Fibroblast of the aortic adventitia (primary cell): ENCODE measurements around the gene BFAR. TPM values are rescaled to one million over a fixed set of nuclear protein-coding genes. Genes with fewer than 3 reads are reported as not detected.
A peak's percentile ranks its signal among the peaks of the same experiment; 100 is the strongest.
"Not testable (repeated sequence)": the region's sequence is repeated elsewhere in the genome, so short reads cannot be mapped to it uniquely, and the experiment has no call there.

Experiments used
- DNase-seq: peaks from one replicate; pipeline ENCODE4 v3.0.0-alpha.2; 2010; ENCODE audit warnings: low read depth
- H3K4me3 ChIP-seq: 2 replicates; pipeline ENCODE4 v1.5.1; 2011; ENCODE audit warnings: low read depth, mild to moderate bottlenecking, control low read depth, low read length, moderate library complexity
- total RNA-seq: library from RNA; depleted of rRNA; stranded (reverse); fragments of >200 nt; gene quantifications from 2 replicates; pipeline ENCODE4 v1.2.3, GENCODE V29; 2012; ENCODE audit warnings: low replicate concordance
- TF ChIP-seq, protein P1 (sequence below): IDR thresholded peaks from 2 replicates; pipeline ENCODE4 v1.5.1; 2011; ENCODE audit warnings: mild to moderate bottlenecking, low read length, control low read depth, inconsistent platforms; ENCODE audit not compliant: insufficient read depth

BFAR gene
- total RNA-seq, 1 donor: 78.4 TPM

DNA sequence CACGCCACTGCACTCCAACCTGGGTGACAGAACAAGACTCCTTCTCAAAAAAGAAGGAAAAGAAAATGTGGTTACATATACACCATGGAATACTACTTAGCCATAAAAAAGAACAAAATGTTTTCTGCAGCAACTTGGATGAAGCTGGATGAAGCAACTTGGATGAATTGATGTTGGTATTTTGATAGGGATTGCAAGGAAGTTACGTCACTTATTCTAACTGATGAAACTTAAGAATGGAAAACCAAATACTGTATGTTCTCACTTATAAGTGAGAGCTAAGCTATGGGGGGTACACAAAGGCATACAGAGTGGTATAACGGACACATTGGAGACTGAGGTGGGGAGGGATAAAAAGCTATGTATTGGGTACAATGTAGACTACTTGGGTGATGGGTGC lies 43.9 kb downstream of the BFAR start:
- no peak overlapping the region for H3K4me3 ChIP-seq
- TF ChIP-seq, protein P1, sequence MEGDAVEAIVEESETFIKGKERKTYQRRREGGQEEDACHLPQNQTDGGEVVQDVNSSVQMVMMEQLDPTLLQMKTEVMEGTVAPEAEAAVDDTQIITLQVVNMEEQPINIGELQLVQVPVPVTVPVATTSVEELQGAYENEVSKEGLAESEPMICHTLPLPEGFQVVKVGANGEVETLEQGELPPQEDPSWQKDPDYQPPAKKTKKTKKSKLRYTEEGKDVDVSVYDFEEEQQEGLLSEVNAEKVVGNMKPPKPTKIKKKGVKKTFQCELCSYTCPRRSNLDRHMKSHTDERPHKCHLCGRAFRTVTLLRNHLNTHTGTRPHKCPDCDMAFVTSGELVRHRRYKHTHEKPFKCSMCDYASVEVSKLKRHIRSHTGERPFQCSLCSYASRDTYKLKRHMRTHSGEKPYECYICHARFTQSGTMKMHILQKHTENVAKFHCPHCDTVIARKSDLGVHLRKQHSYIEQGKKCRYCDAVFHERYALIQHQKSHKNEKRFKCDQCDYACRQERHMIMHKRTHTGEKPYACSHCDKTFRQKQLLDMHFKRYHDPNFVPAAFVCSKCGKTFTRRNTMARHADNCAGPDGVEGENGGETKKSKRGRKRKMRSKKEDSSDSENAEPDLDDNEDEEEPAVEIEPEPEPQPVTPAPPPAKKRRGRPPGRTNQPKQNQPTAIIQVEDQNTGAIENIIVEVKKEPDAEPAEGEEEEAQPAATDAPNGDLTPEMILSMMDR: no peak
- DNase-seq: no peak

DNA sequence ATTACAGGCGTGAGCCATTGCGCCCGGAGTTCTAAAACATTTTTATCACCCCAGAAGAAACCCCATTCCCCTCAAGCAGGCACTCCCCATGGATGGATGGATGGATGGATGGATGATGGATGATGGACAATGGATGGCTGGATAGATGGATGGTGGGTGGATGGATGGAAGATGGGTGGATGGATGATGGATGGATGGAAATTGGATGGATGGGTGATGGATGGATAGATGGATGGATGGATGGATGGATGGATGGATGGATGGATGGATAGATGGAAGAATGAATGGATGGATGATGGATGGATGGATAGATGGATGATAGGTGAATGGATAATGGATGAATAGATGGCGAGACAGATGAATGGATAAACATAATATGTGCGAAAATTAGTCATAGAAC lies 44.9 kb downstream of the BFAR start:
- DNase-seq: no peak
- TF ChIP-seq, protein P1: no peak
- H3K4me3 ChIP-seq: no peak overlapping the region

DNA sequence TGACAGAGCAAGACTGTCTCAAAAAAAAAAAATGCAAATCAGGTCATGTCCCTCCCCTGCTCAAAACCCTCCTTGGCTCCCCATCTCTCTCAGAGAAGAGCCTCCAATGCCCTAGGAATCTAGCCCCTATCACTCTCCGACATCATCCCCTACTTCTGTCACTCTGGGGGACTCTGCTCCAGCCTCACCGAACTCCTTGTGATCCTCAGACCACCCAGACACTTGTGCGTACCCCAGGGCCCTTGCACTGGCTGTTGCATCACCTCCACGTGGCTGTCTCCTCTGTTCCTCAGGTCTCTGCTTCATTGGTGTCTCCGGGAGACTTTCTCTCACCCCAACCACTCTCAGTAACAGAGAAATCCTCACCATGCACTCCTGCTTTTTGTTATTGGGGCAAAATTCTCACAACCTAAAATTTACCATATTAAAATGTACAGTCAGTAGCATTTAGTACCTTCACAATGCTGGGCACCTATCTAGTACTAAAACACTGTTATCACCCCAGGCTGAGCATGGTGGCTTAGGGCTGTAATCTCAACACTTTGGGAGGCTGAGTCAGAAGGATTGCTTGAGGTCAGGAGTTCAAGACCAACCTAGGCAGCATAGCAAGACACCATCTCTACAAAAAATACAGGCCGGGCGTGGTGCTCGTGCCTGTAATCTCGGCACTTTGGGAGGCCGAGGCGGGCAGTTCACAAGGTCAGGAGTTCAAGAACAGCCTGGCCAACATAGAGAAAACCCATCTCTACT lies 46.2 kb downstream of the BFAR start:
- H3K4me3 ChIP-seq: no peak overlapping the region
- TF ChIP-seq, protein P1: no peak

DNA sequence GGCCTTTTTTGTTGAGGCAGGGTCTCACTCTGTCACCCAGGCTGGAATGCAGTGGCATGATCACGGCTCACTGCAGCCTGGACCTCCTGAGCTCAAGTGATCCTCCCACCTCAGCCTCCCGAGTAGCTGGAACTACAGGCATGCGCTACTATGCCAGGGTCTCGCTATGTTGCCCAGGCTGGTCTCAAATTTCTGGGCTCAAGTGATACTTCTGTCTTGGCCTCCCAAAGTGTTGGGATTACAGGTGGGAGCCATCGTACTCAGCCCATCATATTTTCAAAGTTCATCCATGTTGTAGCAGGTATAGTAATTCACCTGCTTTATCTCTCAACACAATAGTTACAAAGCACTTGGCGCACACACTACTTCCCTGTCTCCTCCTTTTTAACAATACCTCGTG lies 47.6 kb downstream of the BFAR start:
- not testable (repeated sequence) for DNase-seq, H3K4me3 ChIP-seq

More for the DNA sequence above, 46.2 kb downstream of the BFAR start:
- no peak for DNase-seq

DNA sequence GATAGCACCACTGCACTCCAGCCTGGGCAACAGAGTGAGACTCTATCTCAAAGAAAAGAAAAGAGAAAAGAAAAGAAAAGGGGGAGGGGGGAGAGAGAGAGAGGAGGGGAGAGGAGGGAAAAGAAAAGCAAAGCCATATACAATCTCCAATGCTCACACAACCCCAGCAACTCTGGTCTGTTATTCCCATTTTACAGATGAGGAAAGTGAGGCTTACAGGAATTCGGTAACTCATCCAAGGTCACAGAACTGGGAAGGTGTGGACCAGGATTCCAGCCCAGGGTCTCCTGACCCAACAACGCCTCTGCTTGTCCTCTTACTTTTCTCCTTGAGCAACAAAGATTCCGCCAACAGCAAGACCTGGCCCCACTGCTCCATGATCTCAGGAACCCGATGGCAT lies 48.4 kb downstream of the BFAR start:
- TF ChIP-seq, protein P1: no peak
- no peak for DNase-seq
- H3K4me3 ChIP-seq: no peak overlapping the region

DNA sequence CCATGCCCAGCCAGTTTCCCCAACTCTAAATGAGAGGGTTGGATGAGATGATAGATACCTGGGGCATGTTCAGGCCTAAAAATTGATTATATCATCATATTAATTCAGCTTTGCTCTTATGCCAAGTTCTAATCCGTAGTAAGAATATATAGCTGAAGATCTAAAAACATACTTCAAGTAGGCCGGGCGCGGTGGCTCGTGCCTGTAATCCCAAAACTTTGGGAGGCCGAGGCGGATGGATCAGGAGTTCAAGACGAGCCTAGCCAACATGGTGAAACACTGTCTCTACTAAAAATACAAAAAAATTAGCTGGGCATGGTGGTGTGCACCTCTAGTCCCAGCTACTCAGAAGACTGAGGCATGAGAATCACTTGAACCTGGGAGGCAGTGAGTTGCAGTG lies 49.4 kb downstream of the BFAR start:
- no peak for DNase-seq
- no peak overlapping the region for H3K4me3 ChIP-seq
- TF ChIP-seq, protein P1: no peak

DNA sequence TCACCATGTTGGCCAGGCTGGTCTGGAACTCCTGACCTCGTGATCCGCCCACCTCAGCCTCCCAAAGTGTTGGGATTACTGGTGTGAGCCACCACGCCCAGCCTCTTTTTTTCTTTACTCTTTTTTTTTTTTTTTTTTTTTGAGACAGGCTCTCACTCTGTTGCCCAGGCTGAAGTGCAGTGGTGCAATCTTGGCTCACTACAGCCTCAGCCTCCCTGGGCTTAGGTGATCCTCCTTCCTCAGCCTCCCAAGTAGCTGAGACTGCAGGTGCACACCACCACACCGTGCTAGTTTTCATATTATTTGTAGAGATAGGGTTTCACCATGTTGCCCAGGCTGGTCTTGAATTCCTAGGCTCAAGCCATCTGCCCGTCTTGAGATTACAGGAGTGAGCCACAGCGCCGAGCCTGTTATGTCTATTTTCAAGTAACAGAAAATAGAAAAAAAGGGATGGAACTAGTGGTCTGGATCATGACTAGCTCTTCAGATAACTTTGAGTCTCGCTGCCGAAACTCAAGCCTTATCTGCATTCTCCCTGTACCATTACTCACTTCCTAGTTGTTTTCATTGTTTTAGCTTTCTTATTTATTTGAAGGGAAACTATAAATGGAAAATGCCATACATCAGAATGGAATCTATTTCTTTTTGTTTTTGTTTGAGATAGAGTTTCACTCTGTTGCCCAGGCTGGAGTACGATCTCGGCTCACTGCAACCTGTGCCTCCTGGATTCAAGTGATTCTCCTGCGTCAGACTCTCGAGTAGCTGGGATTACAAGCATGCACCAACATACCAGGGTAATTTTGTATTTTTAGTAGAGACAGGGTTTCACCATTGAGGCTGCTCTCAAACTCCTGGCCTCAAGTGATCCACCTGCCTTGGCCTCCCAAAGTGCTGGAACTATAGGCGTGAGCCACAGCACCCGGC lies 53.4 kb downstream of the BFAR start:
- H3K4me3 ChIP-seq: not testable (repeated sequence)
- peak; percentile 86 for DNase-seq

DNA sequence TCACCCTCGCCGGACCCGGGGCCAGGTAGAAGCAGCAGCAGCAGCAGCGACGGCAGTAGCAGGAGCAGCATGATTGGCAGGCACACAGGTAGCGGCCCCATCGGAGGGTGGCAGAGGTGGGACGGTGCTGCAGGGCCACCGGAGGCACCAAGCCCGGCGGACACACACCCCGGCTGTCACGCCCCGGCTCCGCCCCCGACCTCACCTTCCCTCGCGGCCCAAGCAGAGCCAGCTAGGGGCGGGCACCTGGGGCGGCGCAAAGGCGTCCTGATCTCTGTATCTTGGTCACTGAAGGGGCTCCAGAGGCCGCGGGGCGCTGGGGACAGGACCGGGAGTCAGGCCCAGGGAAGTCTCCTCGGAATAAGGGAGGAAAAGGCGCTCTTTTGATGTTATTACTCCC lies 61.4 kb downstream of the BFAR start, which contains the start of gene PLA2G10:
TSS of gene PLA2G10 (minus strand) at position 180 of the 400 bp plus-strand sequence. CDS start at position 101, 79 bp downstream.
- DNase-seq: not testable (repeated sequence)

DNA sequence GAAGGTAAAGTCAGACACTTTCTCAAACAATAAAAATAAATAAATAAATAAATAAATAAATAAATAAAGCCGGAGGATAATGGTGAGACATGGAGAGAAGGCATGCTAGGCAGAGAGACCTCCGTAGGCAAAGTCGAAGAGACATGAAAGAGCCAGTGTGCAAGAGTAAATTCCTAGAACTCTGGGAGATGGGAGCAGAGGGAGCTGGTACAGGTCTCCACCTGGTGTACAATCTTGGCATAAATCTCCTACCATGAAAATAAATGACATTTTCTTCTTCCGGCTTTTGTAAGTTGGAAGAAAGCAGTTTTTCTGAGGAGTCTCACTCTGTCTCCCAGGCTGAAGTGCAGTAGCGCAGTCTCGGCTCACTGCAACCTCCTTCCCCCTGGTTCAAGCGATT lies 69.1 kb downstream of the BFAR start:
- H3K4me3 ChIP-seq, DNase-seq: not testable (repeated sequence)

More for the DNA sequence above, 61.4 kb downstream of the BFAR start, which contains the start of gene PLA2G10:
- H3K4me3 ChIP-seq: not testable (repeated sequence)

DNA sequence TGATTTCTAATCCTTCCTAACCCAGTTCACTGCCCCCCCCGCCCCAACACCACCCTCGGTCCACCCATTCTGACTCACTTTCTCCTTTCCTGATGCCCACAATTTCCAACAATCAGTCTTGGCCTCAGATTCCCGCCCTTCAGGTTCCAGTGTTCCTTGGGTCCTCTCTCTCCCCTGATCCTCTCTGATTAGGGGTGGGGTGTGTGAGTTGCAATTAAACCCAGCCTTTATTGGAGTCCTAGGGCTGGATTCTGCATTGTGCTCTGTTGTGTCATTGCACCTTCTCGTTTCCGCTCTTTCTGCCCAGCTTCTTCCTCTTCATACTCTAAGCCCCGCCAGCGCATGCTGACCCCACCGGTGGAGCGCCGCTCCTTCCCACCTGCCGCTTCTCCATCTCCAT lies 69.9 kb downstream of the BFAR start:
- H3K4me3 ChIP-seq, DNase-seq: not testable (repeated sequence)

DNA sequence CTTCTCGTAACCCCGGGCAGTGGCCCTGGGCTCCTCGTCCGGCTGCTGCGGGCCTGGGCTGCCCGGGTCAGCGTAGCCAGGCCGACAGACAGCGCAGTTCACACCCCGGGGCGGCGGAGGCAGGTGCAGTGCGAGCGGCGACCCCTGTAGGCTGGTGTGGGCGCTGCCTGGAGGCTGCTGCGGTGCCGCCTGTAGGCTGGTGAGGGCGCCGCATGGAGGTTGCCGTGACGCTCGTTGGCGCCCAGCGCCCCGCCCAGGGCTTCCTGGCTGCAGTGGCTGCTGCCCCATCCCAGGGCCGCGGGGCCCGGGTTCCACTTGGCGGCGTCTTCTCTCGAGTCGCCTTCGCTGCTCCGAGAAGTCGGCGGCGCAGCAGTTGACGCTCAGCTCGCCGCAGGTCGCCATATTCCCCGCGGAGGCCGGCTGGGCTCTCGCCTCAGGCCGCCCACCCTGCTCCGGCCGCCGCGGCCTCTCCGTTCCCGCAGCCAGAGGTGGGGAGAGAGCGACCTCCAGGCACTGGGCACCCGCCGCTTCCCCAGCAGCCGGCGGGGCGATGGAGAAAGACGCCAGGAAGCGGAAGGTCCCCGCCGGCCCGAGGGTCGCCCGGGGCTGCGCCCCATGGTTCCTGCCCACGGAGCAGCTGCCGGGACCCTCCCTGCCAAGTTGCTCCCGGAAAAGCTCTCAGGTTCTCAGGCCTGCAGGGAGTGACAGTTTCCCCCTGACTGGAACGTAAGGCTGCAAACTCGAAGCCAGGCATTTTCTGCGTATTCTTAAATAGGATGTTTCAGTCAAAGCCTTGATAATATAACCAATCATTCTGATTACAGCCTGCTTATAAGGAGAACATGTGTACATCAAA lies 70.6 kb downstream of the BFAR start, which contains the start of gene NPIPA3:
TSS of gene NPIPA3 (plus strand) at position 256 of the 856 bp plus-strand sequence. CDS start 5,533 bp downstream, outside the sequence.
- H3K4me3 ChIP-seq, DNase-seq: not testable (repeated sequence)
